Left lung (tissue), 10 donors: ENCODE data around the gene MAP3K7. TPM values are rescaled to one million over a fixed set of nuclear protein-coding genes. Genes with fewer than 3 reads are reported as not detected.

Source experiments
- ATAC-seq: fragments of 200-7000 bp; cut with Tn5 transposase; one replicate; pipeline ENCODE4 v1.9.1; 2020; ENCODE audit warnings: moderate library complexity
- DNase-seq, 4 donors: peaks; one replicate each; pipeline ENCODE4 v3.0.0-alpha.2; 2013 to 2020
- H3K27ac ChIP-seq, 2 donors: fragments of 200-600 bp; sonication (generic) in 1 of 2; one replicate each; pipeline versions ENCODE4 v1.5.0 to v1.8.0; 2020 to 2021
- H3K27me3 ChIP-seq, 2 donors: fragments of 200-600 bp; sonication (generic) in 1 of 2; one replicate each; pipeline versions ENCODE4 v1.5.0 to v1.8.0; 2020 to 2021
- H3K36me3 ChIP-seq, 2 donors: fragments of 200-600 bp; sonication (generic) in 1 of 2; one replicate each; pipeline versions ENCODE4 v1.5.0 to v1.8.0; 2020 to 2021
- H3K4me1 ChIP-seq, 2 donors: fragments of 200-600 bp; one replicate each; pipeline ENCODE4 v1.8.0; 2021
- H3K4me3 ChIP-seq, 2 donors: fragments of 200-600 bp; sonication (generic) in 1 of 2; one replicate each; pipeline versions ENCODE4 v1.5.0 to v1.8.0; 2020 to 2021; ENCODE audit warnings: mild to moderate bottlenecking in 1 of 2
- H3K9me3 ChIP-seq, 2 donors: fragments of 200-600 bp; sonication (generic) in 1 of 2; one replicate each; pipeline versions ENCODE4 v1.5.0 to v1.8.0; 2020 to 2021
- intact Hi-C, 2 donors: fragments of 100-400 bp; cut with DNase I; formaldehyde crosslinking; loops; one replicate each; pipeline versions ENCODE4 v1.11.2 to v1.14.2; 2022
- polyA plus RNA-seq, 6 donors: library from polyadenylated mRNA; unstranded; fragments of 120-200 nt; gene quantifications; one replicate each; pipeline ENCODE4 v1.2.1, GENCODE V29; 2013; ENCODE audit not compliant: insufficient read length in 6 of 6
- total RNA-seq, 2 donors: library from RNA; stranded (reverse); fragmentation: NEBNext Ultra II Directional; extraction: Animal tissue kit (Norgen Biotek cat#: 25700); gene quantifications; one replicate each; pipeline ENCODE4 v1.2.1, GENCODE V29; 2021
- TF ChIP-seq, protein P1 (sequence below), 2 donors: fragments of 200-600 bp; sonication (generic) in 1 of 2; IDR thresholded peaks; one replicate each; pipeline versions ENCODE4 v1.5.0 to v1.8.0; 2021; ENCODE audit warnings: antibody characterized with exemption in 2 of 2
- donor health status: DM: no; HTN: yes; CAD: no.
- donor health status: DM: no; HTN: no; CAD: no.

MAP3K7 gene
- total and polyA plus RNA-seq, 8 donors = 19.5 to 52.9 (median 45.8) TPM

DNA sequence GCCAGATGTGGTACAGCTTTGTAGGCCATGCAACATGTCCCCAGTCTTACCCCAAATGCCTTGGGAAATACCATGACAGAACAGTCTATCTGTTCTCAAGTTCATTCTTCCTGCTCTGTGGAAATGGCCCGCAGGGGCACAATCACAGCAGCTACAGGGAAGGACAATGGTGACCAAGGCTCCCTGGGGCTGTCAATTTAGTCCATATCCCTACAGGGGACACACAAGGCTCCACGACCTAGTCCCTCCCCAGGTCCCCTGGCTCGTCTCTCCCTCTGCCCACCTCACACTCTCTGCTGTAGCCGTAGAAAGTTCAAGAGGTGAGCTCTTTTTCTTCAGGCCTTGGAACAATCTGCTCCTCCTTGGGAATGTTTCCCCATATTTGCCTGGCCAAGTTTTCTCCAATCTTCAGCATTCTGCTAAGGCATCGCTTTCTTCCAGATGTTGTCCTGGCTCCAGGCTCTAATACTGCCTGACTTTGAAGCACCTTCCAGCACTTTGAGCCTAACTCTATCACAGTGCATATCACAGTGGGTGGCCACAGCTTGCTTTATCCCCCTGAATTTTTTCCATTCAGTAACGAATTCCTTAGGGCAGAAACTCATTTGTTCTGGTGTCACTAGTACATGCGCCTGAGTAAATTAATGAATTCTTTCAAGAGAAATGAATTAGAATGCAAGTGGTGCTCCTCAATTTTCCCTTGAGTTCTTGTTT lies 92.6 kb downstream of the MAP3K7 start:
- H3K9me3 ChIP-seq = no peaks in the 10 kb centered on the region
- intact Hi-C loops = no loop called here
- H3K4me3 ChIP-seq = no peak overlapping the region
- no peaks in the 10 kb centered on the region for H3K4me1 ChIP-seq
- ATAC-seq (no peak), DNase-seq (peak in 1 of 4 donors; percentile 26)
- H3K27ac ChIP-seq = no peak overlapping the region
- H3K36me3 ChIP-seq = no peaks in the 10 kb centered on the region
- TF ChIP-seq, protein P1, sequence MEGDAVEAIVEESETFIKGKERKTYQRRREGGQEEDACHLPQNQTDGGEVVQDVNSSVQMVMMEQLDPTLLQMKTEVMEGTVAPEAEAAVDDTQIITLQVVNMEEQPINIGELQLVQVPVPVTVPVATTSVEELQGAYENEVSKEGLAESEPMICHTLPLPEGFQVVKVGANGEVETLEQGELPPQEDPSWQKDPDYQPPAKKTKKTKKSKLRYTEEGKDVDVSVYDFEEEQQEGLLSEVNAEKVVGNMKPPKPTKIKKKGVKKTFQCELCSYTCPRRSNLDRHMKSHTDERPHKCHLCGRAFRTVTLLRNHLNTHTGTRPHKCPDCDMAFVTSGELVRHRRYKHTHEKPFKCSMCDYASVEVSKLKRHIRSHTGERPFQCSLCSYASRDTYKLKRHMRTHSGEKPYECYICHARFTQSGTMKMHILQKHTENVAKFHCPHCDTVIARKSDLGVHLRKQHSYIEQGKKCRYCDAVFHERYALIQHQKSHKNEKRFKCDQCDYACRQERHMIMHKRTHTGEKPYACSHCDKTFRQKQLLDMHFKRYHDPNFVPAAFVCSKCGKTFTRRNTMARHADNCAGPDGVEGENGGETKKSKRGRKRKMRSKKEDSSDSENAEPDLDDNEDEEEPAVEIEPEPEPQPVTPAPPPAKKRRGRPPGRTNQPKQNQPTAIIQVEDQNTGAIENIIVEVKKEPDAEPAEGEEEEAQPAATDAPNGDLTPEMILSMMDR (IDR thresholded peaks at IDR 0.05) = no peak
- H3K27me3 ChIP-seq = no peaks in the 10 kb centered on the region

DNA sequence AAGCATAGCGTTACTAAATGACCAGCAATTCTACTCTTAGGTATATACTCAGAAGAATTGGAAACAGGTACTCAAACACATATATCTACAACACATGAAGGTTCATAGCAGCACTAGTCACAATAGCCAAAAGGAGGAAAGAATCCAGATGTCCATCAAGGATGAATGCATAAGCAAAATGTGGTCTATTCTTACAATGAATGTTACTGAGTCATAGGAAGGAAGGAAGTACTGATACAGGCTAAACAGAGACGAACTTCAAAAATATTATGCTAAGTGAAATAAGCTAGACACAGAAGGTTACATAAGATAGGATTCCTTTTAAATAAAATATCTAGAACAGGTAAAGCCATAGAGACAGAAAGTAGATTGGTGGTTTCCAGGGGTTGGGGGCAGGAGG lies 93.5 kb downstream of the MAP3K7 start:
- TF ChIP-seq, protein P1 (IDR thresholded peaks at IDR 0.05) = no peak
- no peak for DNase-seq
- Histone ChIP-seq H3K4me1 (no peaks in the 10 kb centered on the region), H3K4me3 (no peak overlapping the region), H3K9me3 (no peaks in the 10 kb centered on the region), H3K36me3 (no peaks in the 10 kb centered on the region), H3K27me3 (no peaks in the 10 kb centered on the region), H3K27ac (no peak overlapping the region)
- intact Hi-C loops = no loop called here
- no peak for ATAC-seq

DNA sequence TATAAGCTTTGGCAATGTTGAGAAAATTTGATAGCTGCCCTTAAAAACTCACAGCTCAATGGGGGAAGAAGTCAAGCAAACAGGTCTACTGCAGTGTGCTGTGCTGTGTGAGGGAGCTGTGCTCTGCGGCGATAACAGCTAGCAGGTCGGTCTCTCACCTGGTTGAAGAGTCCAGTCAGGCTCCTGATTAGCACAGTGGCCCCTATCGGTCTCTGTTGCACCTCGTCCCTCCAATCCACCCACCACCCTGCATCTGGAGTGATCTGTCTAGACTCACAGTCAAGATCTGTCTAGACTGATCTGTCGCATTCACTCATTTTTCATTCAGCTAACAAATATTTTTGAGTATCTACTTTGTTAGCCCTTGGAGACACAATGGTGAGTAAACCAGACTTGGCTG lies 94.1 kb downstream of the MAP3K7 start:
- intact Hi-C loops = no loop called here
- no peaks in the 10 kb centered on the region for H3K4me1 ChIP-seq
- ATAC-seq (no peak), DNase-seq (no peak)
- no peaks in the 10 kb centered on the region for H3K36me3 ChIP-seq
- no peaks in the 10 kb centered on the region for H3K9me3 ChIP-seq
- TF ChIP-seq, protein P1 (IDR thresholded peaks at IDR 0.05) = no peak
- no peak overlapping the region for H3K4me3 ChIP-seq
- H3K27me3 ChIP-seq = no peaks in the 10 kb centered on the region
- no peak overlapping the region for H3K27ac ChIP-seq

DNA sequence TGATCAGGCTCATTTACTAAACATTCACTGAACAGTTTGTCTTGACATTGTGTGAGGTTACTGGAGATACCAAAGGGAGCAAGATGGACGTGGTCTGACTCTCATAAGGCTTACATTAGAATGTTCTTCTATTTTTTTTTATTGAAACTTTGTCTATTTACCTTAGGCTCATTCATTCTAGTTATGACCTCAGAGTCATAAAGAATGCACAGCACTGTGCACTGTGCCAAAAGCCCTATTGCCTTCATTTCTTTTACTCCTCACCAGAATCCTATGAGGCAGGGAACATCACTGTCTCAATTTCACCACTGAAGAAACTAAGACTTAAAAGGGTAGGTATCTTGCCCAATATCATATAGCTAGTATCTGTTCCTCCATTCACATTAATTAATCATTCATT lies 94.5 kb downstream of the MAP3K7 start:
- H3K4me1 ChIP-seq = no peaks in the 10 kb centered on the region
- ATAC-seq = no peak

DNA sequence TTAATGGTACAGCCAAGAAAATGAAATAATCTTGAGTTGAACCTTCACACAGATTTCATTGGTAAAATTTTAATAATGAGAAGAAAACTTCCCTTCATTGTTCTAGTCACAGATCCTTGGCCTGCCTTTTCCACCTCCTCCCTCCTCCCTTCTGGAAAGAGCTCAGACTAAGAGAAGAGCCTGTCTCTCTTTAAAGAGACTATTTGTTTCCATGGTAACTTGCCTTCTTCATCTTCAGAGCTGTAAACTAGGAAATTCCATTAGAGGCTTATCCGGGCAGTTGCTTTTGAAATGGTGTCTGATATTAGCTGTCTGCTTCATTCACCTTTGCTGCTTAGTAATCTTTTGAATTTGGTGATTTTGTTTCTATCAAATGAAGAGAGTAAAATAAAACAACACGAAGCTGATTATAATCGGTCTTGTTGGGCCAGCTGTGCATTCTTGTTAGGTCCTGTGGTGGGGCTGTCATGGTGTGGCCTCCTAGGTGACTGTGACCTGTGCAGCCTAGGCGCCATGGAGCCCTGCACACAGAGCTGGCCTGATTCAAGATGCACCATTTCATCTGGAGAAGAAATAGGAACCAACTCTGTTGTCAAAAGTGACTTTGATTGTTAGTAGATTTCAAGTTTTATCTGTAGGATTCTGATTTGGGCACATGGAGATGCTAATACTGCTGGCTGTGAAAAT lies 96.7 kb downstream of the MAP3K7 start:
- Histone ChIP-seq H3K4me1 (no peaks in the 10 kb centered on the region), H3K4me3 (no peak overlapping the region), H3K27me3 (no peaks in the 10 kb centered on the region), H3K36me3 (no peaks in the 10 kb centered on the region), H3K27ac (no peak overlapping the region), H3K9me3 (peaks cover 0 to 7% of the 10 kb centered on the region in 2 donors)
- intact Hi-C loops = no loop called here
- TF ChIP-seq, protein P1 (IDR thresholded peaks at IDR 0.05) = no peak
- no peak for ATAC-seq
- DNase-seq = no peak

More for the DNA sequence above, 94.5 kb downstream of the MAP3K7 start:
- no peaks in the 10 kb centered on the region for H3K36me3 ChIP-seq
- no peak overlapping the region for H3K4me3 ChIP-seq
- no peak for DNase-seq
- intact Hi-C loops = no loop called here
- H3K27me3 ChIP-seq = no peaks in the 10 kb centered on the region
- TF ChIP-seq, protein P1 (IDR thresholded peaks at IDR 0.05) = no peak
- H3K27ac ChIP-seq = no peak overlapping the region
- no peaks in the 10 kb centered on the region for H3K9me3 ChIP-seq
